NCI-H748 (cell line): ENCODE measurements around the gene CDH26.

ENCODE experiments used
- DNase-seq: peaks from one replicate; lab custom pipeline; 2025; ENCODE audit not compliant: unreplicated experiment; lab: John Stamatoyannopoulos, UW

Gene CDH26

DNA sequence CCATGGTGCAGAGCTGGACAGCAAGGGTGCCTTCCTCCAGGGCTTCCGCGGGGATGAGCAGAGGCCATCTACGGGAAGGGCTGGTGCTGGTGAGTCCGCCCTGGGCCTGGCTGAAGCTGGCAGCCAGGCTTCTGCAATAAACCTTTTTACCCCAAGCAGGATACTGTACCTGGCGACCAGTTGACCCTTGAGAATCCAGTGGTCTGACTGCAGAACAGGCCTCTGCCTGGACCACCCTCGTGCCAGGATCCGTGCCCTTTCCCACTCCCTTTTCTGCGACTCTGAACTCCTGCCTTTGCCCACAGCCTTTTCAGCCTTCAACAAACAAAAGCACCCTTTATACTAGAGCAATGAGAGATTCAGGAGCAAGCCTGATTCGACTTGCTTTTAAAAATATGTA, 18.9 kb downstream of the CDH26 start:
- no peak for DNase-seq

DNA sequence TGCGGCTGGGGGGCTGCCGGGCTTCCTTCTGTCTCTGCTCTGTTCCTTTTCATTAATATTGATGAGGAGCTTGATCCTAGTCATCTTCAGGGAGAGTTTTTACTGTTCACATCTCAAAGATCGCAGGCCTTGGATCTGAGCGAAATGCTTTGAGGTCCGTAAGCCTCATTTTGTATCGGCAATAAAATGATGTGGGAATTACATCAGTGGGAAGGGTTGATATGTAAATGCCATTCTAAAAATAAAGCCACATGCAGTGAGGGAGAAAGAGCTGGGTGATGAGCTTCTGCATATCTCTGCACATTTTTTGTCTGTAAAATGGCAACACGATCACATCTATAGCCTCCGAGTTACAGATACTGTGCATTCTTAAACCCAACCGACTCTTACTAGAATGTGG, 24.9 kb downstream of the CDH26 start:
- DNase-seq = no peak

DNA sequence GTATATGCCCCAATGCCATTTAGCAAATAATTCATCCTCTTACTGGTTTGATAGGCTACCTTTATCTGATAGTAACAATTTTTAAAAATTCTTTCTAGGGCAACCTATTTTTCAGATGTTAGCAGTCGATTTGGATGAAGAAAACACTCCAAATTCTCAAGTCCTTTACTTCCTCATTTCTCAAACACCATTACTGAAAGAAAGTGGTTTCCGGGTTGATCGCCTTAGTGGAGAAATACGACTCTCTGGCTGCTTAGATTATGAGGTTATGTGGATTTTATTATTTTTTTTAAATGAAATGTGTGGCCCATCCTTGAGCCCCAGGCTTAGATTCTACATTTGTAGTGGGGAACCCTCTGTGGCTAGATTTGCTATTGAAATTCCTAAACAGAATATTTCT, 26.3 kb downstream of the CDH26 start:
- no peak for DNase-seq

DNA sequence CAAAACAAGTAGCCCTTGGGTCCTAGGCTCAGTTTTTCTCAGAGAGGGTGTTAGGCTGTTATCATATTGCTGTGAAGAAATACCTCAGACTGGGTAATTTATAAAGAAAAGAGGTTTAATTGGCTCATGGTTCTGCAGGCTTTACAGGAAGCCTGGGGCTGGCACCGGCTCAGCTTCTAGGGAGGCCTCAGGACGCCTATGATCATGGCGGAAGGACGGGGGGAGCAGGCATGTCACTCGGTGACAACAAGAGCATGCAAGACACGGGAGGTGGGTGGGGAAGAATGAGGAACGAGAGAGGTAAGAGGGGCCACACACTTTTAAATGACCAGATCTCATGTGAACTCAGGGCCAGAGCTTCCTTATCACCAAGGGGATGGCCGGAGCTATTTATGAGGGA, 26.9 kb downstream of the CDH26 start:
- DNase-seq = no peak

DNA sequence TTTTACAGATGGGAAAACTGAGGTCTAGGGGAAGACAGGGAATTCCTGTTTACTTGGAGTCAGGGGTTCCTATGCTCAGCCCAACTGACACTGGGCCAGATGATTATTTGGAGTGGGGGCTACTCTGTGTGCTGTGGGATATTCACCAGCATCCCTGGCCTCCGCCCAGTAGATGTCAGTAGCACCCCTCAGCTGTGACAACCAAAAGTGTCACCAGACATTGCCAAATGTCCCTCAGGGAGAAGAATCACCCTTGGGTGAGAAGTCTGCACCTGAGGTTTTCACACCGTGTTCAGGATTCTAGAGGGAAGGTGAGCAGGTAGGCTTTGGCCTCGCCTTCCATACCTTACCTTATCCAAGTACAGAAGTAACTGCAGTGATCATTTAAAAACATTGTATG, 27.6 kb downstream of the CDH26 start:
- DNase-seq = peak; percentile 5

DNA sequence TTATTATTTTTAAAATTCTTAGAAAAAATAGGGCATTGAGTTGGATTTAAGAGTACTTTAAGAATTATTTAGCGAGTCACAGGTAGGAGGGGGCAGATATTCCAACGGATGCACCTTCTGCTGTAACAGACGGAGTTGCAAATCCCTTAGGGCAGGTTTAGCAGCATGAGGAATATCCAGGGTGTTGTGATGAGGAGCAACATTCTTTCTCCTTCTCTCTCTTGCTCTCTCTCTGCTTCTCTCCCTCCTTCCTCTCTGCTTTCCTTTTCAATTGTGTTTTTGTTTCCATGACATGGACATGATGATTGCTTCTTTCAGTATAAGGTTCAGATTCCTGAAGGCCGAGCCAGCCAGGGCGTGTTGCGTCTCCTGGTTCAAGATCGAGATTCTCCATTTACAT, 28.9 kb downstream of the CDH26 start:
- no peak for DNase-seq

DNA sequence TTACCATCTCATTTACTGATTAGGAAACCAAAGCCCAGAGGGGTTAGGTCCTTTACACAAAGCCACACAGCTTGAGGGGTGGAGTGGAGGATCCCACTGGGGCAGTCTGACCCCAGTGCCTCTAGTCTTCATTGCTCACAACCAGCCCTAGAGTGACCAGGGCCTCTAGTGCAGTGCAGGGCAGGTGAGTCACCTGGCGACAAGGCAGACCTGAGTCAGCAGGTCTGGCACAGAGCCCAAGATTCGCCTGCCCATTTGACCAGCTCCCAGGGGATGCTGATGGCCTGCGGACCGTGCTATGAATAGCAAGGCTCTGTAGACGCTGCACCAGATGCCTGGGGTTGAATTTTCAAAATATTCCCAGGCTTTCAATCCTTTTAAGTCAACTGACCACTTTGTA, 29.9 kb downstream of the CDH26 start:
- DNase-seq = peak; percentile 75

DNA sequence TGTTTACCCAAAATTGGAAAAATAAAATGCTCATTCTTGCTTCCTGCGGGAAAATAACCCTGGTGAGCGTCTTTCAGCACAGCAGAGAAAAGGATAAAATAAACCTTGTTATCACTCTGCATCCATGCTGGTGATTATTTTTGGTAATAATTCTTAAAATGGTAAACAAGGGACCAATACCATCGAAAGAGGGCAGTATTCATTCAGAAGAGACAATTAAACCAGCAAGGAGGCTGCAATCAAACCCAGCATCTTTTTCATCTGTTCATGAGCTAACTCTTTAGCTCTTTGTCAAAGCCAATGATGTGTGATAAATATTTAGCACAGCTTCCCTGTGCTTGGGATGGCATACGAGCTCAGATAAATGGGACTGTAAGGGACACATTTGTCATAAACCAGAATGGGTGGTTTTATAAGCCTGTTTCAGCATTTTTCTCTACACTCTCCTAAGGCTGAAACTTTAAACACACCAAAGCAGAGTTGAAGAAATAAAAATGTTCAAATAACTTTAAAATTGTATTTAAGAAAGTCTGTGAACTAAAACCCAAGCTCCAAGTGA, 34.4 kb downstream of the CDH26 start:
- DNase-seq = peak; percentile 45

DNA sequence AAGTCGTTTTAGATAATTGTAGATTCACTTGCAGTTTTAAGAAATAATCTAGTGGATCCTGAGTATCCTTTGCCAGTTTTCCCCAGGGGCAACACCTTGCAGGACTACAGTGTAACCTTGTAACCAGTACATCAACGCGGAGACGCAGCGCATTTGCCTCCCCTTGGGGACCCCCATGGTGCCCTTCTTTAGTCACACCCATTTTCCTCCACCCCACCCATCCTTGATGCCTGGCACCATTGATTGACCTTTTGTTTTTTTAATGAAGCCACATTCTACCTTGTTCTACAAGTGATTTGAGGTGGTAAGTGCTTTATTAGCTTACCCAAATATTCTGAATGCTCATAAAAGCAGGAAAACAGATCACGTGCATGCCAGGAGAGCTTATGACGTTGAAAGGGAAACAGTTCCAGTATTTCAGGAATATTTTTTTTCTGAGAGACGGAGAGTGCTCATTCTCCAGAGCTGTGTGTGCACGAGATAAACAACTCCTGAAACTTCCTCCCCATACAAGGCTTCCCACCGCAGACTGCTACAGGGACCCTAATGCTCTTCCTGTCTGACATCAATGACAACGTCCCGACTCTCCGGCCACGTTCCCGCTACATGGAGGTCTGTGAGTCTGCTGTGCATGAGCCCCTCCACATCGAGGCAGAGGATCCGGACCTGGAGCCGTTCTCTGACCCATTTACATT, 35.7 kb downstream of the CDH26 start:
- DNase-seq = no peak

DNA sequence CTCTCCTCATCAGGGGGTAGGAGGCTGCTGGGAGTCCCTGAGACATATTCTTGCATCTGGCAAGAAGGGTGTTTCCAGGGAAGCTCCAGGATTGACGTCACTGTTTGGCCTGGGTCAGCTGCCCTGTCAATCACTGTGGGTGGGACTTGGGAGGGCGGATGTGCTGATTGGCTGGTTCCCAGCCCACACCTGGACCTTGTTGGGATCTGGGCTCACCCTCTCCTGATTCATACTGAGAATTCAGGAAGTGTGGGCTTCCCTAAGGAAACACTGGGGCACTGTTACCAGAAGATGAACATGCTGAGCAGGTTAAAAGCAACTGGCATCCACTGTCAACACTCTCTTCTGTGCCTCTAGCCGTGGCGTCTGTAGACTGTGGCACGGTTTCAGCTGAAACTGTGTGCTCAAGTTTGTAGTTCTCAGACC, 36.5 kb downstream of the CDH26 start:
- DNase-seq = peak; percentile 5

DNA sequence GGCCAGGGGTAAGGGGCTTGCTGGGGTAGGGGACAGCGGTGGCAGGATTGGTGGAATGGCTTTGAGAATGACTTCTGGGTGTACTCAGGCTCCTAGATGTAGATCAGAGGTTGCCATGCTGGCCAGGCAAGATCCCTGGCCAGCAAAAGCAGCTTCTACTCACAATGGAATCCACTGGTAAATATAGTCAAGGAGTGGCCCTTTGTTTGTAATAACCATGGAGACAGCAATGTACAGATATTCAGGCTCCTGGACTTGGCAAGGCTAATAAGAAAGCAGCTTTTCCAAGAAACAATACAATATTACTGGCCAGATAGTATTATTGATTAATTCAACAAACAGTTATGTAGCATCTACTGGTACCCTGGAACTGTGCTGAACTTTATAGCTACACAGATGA, 37.9 kb downstream of the CDH26 start:
- DNase-seq = no peak

DNA sequence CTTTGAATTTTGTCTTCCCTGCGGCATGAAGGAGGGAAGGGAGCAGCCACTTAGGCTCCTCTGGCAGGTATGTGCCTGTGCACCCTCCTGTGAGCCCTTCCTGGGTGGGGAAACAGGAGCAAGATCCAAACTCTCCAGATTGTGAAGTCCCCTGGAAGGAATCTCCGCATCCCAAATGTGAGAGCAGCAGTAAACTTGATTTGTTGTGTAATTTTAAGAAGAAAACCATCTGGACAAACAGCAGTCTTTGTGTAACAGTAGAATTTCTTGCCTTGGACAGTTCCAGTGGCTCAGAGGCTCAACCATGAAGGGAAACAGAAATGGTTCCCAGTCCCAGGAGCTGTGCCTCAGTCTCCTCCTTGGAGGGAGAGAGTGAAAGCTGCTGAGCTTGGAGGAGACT, 39.7 kb downstream of the CDH26 start:
- DNase-seq = no peak

DNA sequence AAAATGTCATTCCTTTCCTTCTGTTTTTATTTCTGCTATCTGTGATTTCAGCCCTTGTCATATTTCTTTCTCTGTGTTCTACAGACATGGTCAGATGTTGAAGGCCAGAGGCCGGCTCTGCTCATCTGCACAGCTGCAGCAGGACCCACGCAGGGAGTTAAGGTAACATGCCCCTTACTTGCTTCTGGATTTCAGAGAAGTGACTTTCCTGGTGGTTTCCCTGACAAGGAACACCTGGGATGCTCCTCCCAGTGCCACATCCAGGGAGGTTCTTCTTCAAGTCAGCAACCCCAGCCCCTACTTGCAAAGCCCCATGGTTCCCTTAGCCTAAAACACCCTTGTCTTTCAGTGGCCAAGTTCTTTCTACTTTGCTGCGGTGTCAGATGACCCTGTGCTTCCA, 41.3 kb downstream of the CDH26 start:
- DNase-seq = no peak

DNA sequence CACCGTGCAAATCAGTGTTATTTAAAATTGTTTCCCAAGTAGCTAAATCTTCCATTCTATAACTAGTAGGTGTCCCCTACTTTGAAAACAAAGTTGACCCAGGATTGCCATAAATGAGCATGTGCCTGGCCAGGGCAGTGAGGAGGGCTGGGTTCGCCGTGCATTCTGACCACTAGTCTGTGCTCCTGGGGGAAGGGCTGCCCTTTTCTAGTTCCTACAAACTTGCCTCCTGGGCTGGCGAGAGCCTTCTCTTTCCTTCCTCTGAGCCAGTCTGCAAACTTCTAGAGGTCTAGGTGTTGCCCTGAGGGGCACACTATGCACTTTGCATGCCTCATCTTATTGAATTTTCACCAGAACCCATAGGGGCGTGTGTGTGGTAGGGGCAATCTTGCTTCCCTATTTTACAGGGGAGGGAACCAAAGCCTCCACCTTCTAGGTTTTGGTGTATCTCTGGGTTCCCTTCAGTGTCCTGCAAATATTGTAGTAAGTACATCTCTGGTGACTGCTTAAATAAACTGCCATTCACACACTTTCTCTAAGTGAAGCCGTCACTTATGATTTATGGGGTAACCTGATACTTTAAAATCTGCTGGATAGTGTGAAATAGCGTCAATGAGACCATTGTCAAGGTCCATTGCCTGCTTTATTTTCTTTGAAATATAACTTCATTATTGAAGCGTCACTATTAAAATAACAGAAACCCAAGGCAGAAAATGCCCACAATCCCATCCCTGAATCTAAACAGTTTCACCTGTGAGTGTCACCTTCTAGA, 42.2 kb downstream of the CDH26 start:
- peak; percentile 76 for DNase-seq

DNA sequence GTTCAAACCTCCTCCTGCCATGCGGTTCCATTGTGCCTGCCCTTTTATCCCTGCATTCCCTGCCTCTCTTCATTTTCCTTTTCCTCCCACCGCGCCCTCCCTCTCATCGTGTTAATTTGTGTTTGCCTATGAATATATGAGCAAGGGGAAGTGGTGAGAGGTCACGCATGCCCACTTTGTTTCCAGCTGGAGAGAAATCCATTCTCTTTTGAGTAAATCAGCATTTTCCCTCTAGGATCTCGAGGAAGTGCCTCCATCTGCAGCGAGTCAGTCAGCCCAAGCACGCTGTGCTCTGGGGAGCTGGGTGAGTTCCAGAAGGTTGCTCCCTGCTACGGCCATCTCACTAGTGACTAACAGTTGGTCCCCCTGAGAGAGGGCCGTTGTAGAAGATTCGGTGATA, 42.9 kb downstream of the CDH26 start:
- DNase-seq = peak; percentile 80

DNA sequence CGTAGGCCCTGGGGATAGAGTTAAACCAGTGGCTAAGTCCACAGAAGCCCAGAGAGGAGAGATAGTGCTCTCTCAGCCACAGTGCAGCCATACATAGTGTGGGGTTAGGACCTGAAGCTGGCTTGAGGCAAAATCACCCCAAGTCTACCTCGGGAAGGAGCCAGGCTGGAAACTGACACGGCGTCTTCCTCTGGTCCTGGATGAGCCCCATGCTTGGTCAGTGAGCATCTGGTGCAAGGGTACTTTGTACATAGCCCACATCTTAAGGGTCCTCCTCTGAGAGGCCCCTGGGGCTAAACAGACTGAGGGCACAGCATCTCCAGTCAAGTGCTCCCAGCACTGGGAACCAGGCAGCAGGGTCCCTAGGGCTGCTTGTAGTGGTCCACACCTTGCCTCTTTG, 45.6 kb downstream of the CDH26 start:
- no peak for DNase-seq

DNA sequence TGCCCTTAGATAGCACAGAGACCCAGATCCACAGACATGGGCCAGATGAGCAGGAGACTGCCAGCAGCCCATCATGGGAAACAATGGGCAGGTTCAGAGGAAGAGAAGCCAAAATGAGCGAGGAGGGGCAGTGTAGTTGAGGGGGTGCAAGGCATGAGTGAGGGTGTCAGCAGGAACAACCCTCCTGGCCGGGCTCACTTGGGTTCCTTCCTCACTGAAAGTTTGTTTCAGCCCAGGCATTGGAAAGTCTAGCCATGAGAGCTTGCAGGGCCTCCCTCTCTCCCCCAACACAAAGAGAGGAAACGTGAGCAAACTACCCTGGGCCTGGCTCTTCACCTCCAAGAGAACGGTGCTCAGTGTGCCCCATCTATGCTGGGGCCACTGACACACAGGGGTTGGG, 48.0 kb downstream of the CDH26 start:
- no peak for DNase-seq

DNA sequence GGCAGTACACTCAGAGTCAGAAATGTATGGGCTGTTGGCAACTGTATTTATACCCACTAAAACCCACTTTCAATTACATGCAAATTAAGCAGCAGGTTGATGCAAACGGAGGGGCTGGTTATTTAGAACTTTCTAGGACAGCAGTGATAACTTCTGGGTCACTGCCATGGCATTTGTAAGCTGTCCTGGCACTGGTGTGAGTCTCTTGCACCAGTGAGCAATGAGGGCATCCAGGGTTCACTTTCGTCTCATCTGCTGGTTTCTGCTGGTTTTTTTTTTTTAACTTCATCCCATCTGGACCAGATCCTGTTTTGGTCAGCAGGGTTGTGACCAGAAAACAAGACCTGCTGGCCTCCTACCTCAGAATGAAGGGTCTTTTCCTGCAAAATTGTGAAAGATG, 49.2 kb downstream of the CDH26 start:
- no peak for DNase-seq

DNA sequence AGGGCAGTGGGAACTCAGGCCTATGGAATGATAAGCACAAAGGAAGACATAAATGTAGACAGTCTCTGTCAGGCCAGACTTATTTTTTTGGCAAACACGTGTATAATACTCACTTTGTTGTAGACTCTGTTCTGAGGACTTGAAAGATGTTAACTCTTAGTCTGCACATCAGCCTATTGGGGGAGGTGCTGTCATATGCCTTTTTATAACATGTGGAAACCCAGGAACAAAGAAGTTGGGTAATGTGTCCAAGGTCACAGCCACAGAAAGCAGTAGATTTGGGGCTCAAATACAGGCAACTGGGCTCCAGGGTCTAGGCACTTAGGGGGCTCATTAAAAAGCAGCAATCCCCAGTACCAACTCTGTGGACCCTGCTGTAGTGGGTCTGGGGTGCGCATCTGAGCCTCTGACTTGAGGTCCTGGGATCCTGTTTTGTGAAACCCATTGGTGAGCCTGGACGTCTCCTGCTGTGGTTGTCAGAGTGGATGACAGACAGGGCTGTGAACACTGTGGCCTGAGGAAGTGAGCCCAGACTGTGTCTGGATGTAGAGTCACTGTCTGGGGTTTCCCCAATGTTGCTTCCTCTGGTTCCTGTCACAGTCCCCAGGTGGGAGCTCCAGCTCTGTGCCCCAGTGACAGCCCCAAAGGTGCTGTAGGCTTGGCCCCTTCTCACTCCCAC, 50.0 kb downstream of the CDH26 start:
- DNase-seq = no peak

DNA sequence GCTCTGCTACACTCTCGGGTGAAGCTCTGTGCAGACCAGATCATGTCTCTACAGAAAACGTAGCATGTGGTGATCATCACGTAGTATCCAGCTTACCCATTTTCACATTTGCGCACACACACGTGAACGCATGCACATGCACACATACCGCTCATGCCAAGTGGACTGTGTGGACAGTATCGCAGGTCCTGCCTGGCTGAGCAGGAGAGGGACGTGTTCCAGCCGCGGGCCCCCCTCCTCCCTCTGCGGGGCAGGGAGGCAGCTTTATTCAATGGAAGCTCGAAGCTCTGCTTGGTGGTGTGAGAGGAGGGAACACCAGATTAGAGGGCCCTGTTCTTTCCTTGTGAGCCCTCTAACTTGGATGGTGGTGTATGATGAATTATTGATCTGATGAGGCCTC, 51.1 kb downstream of the CDH26 start:
- DNase-seq = no peak

DNA sequence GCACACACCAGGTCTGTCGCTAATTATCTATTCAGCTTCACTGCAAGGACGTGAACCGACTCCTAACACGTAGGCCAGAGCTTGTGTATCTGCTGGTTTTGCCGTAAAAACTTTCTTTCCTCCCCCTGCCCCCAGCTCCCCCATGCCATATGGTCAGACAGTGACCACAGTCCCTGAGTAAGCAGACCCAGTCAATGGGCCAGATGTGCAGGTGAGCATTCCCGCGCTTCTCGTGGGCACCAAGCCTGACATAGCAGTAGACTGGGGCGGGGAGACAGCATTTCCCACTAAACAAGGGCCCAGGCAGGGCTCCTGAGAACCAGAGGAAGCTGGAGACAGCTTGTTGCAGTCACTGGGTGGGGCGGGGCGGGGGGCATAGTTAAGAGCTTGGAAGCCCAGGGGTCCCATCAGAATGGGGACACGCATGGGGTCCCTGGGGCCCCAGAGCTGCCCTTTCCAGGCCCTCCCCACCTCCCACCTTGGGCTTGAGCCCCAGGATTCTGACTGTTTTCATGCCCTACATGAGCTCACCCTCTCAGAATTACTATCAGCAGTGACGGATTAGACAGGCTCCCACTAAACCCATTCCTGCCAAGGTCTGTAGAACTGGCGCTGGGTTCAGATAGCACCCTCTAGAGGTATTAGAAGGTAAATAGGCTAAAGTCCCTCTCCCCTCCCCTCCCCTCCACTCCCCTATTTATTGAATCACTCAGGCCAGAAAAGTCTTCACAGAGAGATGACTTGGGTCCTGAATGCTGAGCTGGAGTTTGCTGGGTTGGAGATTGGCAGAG, 51.8 kb downstream of the CDH26 start:
- DNase-seq = peak; percentile 12
